Mucosa of rectum (tissue), 2 donors: ENCODE measurements around the gene AJUBA.

Source experiments
- H3K27ac ChIP-seq, 2 donors: one replicate each; pipeline ENCODE4 v1.7.0; 2013; ENCODE audit warnings: inconsistent platforms in 2 of 2, low read depth in 2 of 2, low read length in 2 of 2
- H3K27me3 ChIP-seq, 2 donors: one replicate each; pipeline ENCODE4 v1.7.0; 2013; ENCODE audit warnings: low read length in 2 of 2; ENCODE audit not compliant: control insufficient read depth in 2 of 2, insufficient read depth in 2 of 2
- H3K36me3 ChIP-seq, 2 donors: one replicate each; pipeline ENCODE4 v1.7.0; 2013; ENCODE audit warnings: low read length in 2 of 2; ENCODE audit not compliant: control insufficient read depth in 2 of 2, insufficient read depth in 2 of 2
- H3K4me1 ChIP-seq, 2 donors: one replicate each; pipeline ENCODE4 v1.7.0; 2013; ENCODE audit warnings: low read length in 2 of 2, mild to moderate bottlenecking in 1 of 2; ENCODE audit not compliant: control insufficient read depth in 2 of 2, insufficient read depth in 2 of 2
- H3K4me3 ChIP-seq, 2 donors: one replicate each; pipeline ENCODE4 v1.7.0; 2013; ENCODE audit warnings: low read length in 2 of 2
- H3K9ac ChIP-seq, 2 donors: one replicate each; pipeline ENCODE4 v1.7.0; 2013; ENCODE audit warnings: low read length in 2 of 2, low read depth in 1 of 2, mild to moderate bottlenecking in 1 of 2
- H3K9me3 ChIP-seq, 2 donors: one replicate each; pipeline ENCODE4 v1.7.0; 2013; ENCODE audit warnings: low read length in 2 of 2; ENCODE audit not compliant: control insufficient read depth in 2 of 2
- donor health status: healthy.
- donor health status: Normal muscosa, but diverticular disease.

The AJUBA gene

GRCh38 chr14:22922294-22922693, 60.1 kb downstream of the AJUBA start:
- H3K27ac ChIP-seq, result no peak overlapping the region
- H3K36me3 ChIP-seq, result peaks cover 39 to 42% of the 10 kb centered on the region in 2 donors

More at GRCh38 chr14:22922294-22922693, 60.1 kb downstream of the AJUBA start:
- Histone ChIP-seq H3K4me1 (peaks cover 9 to 21% of the 10 kb centered on the region in 2 donors), H3K9me3 (no peaks in the 10 kb centered on the region), H3K9ac (no peak overlapping the region), H3K27me3 (no peaks in the 10 kb centered on the region), H3K4me3 (no peak overlapping the region)
